Measurements from ENCODE around the gene ESYT3.

ESYT3 gene

DNA sequence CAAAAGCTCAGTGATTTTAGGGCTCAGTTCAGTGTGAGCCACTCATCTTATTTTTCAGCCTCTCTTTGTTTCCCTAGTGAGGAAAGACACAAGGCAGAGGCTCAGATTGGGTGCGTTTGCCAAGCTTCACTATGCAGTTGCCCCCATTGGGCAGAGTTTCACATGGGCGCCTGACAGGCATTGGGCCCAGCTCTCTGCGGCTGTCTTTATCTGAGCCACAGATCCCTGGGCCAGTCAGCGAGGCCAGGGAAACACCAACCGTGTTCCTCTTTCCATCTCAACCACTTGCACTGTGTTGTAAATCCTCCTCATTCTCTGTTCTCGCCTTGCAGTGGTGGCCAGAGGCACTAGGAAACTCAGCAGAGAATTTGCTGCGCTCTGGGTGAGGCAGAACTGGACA, 10.8 kb downstream of the ESYT3 start:
- DNase-seq (ENCODE audit: extremely low read depth, insufficient read length) = no peak
- TF ChIP-seq, protein P1, sequence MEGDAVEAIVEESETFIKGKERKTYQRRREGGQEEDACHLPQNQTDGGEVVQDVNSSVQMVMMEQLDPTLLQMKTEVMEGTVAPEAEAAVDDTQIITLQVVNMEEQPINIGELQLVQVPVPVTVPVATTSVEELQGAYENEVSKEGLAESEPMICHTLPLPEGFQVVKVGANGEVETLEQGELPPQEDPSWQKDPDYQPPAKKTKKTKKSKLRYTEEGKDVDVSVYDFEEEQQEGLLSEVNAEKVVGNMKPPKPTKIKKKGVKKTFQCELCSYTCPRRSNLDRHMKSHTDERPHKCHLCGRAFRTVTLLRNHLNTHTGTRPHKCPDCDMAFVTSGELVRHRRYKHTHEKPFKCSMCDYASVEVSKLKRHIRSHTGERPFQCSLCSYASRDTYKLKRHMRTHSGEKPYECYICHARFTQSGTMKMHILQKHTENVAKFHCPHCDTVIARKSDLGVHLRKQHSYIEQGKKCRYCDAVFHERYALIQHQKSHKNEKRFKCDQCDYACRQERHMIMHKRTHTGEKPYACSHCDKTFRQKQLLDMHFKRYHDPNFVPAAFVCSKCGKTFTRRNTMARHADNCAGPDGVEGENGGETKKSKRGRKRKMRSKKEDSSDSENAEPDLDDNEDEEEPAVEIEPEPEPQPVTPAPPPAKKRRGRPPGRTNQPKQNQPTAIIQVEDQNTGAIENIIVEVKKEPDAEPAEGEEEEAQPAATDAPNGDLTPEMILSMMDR (IDR thresholded peaks at IDR 0.05; ENCODE audit: insufficient read depth, low read length, poor library complexity, severe bottlenecking) = no peak
- H3K36me3 ChIP-seq (ENCODE audit: control insufficient read depth, insufficient read depth, low read length) = no peaks in the 10 kb centered on the region
- H3K4me3 ChIP-seq (replicated peaks; ENCODE audit: low read depth, low read length) = no peak overlapping the region
- H3K27me3 ChIP-seq (replicated peaks; ENCODE audit: control insufficient read depth, insufficient read depth, low read length) = peaks cover 1% of the 10 kb centered on the region; the same call in 1 of the 2 replicates

DNA sequence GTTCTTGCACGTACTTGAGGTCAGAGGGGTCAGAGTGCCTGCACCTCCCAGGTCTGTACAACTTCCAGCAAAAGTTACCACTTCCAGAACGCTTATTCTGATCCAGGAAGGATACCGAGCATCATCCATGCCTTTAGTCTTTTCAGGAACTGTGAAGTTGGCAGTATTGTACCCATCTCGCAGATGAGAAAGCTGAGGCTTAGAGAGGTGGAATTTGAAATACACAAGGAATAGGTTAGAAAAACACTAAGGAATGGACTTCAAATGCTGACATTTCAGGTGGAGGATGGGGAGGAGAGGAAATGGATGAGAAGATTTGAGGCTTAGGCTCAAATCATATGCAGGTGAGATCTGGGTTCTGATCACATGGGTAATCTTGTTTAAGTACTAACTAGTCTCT, 11.2 kb downstream of the ESYT3 start:
- peaks cover 1% of the 10 kb centered on the region; the same call in 1 of the 2 replicates for H3K27me3 ChIP-seq (replicated peaks; ENCODE audit: control insufficient read depth, insufficient read depth, low read length)

GRCh38 chr3:138448631-138449030, 14.2 kb downstream of the ESYT3 start:
- no peak for DNase-seq (ENCODE audit: extremely low read depth, insufficient read length)
- TF ChIP-seq, protein P1 (IDR thresholded peaks at IDR 0.05; ENCODE audit: insufficient read depth, low read length, poor library complexity, severe bottlenecking) = no peak
- H3K36me3 ChIP-seq (ENCODE audit: control insufficient read depth, insufficient read depth, low read length) = no peaks in the 10 kb centered on the region

More for the DNA sequence above, 11.2 kb downstream of the ESYT3 start:
- H3K4me3 ChIP-seq (replicated peaks; ENCODE audit: low read depth, low read length) = no peak overlapping the region
- TF ChIP-seq, protein P1 (IDR thresholded peaks at IDR 0.05; ENCODE audit: insufficient read depth, low read length, poor library complexity, severe bottlenecking) = no peak
- no peak for DNase-seq (ENCODE audit: extremely low read depth, insufficient read length)
- no peaks in the 10 kb centered on the region for H3K36me3 ChIP-seq (ENCODE audit: control insufficient read depth, insufficient read depth, low read length)

GRCh38 chr3:138449490-138449889, 15.1 kb downstream of the ESYT3 start:
- H3K4me3 ChIP-seq (replicated peaks; ENCODE audit: low read depth, low read length) = no peak overlapping the region
- H3K27me3 ChIP-seq (replicated peaks; ENCODE audit: control insufficient read depth, insufficient read depth, low read length) = peaks cover 1% of the 10 kb centered on the region
- H3K36me3 ChIP-seq (ENCODE audit: control insufficient read depth, insufficient read depth, low read length) = no peaks in the 10 kb centered on the region
- DNase-seq (ENCODE audit: extremely low read depth, insufficient read length) = no peak
- TF ChIP-seq, protein P1 (IDR thresholded peaks at IDR 0.05; ENCODE audit: insufficient read depth, low read length, poor library complexity, severe bottlenecking) = no peak

More at GRCh38 chr3:138448631-138449030, 14.2 kb downstream of the ESYT3 start:
- H3K27me3 ChIP-seq (replicated peaks; ENCODE audit: control insufficient read depth, insufficient read depth, low read length) = peaks cover 1% of the 10 kb centered on the region
- no peak overlapping the region for H3K4me3 ChIP-seq (replicated peaks; ENCODE audit: low read depth, low read length)

DNA sequence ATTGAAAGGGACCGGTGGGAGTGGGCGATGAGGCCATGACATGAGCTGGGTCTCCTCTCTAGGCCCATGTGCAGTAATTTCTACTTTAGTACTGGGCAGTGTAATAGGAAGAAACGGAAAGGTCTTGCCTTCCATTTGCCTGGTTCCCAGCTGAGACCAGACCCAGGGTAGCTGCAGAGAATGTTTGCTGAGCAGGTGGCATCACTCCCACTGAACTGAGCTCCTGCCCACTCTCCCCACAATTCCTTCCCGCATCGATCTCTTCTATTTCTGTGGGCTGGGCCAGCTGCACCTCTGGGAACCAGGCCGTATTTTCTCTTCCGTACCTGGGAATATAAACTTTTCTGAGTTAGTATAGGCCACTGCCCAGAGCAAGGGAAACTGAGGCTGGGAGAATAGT, 15.8 kb downstream of the ESYT3 start:
- H3K27me3 ChIP-seq (replicated peaks; ENCODE audit: control insufficient read depth, insufficient read depth, low read length) = peaks cover 1% of the 10 kb centered on the region
- no peaks in the 10 kb centered on the region for H3K36me3 ChIP-seq (ENCODE audit: control insufficient read depth, insufficient read depth, low read length)
- H3K4me3 ChIP-seq (replicated peaks; ENCODE audit: low read depth, low read length) = no peak overlapping the region
- TF ChIP-seq, protein P1 (IDR thresholded peaks at IDR 0.05; ENCODE audit: insufficient read depth, low read length, poor library complexity, severe bottlenecking) = no peak
- no peak for DNase-seq (ENCODE audit: extremely low read depth, insufficient read length)

Data from GM06990 (cell line).